MCF 10A (cell line): ENCODE measurements around the gene PIAS4. TPM values are rescaled to one million over a fixed set of nuclear protein-coding genes. Genes with fewer than 3 reads are reported as not detected.

ENCODE experiments used
- BruUV-seq: library from RNA; stranded (reverse); fragments of 400-500 nt; replicated peaks from 2 replicates; lab custom pipeline; 2021; lab: Mats Ljungman, UMichigan
- CTCF ChIA-PET: fragments of 300-600 bp; sonication (Branson Sonifier 250); formaldehyde crosslinking; extraction: SDS; loops from one replicate; lab custom pipeline; 2021; ENCODE audit warnings: antibody characterized with exemption, inconsistent platforms; lab: Yijun Ruan, JAX
- POLR2A ChIA-PET: fragments of 300-600, 350-650 bp; sonication (Branson Sonifier 250); formaldehyde crosslinking; extraction: SDS; loops from one replicate; lab custom pipeline; 2020; ENCODE audit warnings: antibody characterized with exemption, inconsistent platforms; lab: Yijun Ruan, JAX
- DNase-seq: peaks from one replicate; pipeline ENCODE4 v3.0.0-alpha.2; 2018; ENCODE audit not compliant: unreplicated experiment
- H3K27ac Mint-ChIP-seq: one replicate; pipeline ENCODE4 v1.8.0; 2022; ENCODE audit warnings: mild to moderate bottlenecking, low read depth, mixed read lengths; ENCODE audit not compliant: unreplicated experiment
- H3K27me3 Mint-ChIP-seq: one replicate; pipeline ENCODE4 v1.8.0; 2022; ENCODE audit warnings: mixed read lengths; ENCODE audit not compliant: insufficient read depth, unreplicated experiment
- H3K36me3 Mint-ChIP-seq: one replicate; pipeline ENCODE4 v1.8.0; 2022; ENCODE audit warnings: mild to moderate bottlenecking, moderate library complexity, mixed read lengths; ENCODE audit not compliant: insufficient read depth, unreplicated experiment
- H3K4me1 Mint-ChIP-seq: one replicate; pipeline ENCODE4 v1.8.0; 2022; ENCODE audit warnings: mixed read lengths; ENCODE audit not compliant: insufficient read depth, unreplicated experiment
- H3K4me3 Mint-ChIP-seq: one replicate; pipeline ENCODE4 v1.8.0; 2022; ENCODE audit warnings: mild to moderate bottlenecking, moderate library complexity, mixed read lengths; ENCODE audit not compliant: unreplicated experiment
- H3K9me3 Mint-ChIP-seq: one replicate; pipeline ENCODE4 v1.8.0; 2022; ENCODE audit warnings: mixed read lengths; ENCODE audit not compliant: unreplicated experiment
- CTCF ChIP-seq: fragments of 200-600 bp; IDR thresholded peaks from one replicate; pipeline ENCODE4 v1.8.0; 2022; ENCODE audit warnings: antibody characterized with exemption, mild to moderate bottlenecking; ENCODE audit not compliant: unreplicated experiment
- intact Hi-C: fragments of 100-400 bp; cut with micrococcal nuclease; formaldehyde crosslinking; loops from 2 replicates; pipeline ENCODE4 v1.14.1; 2022
- total RNA-seq: library from RNA; stranded (reverse); gene quantifications from 2 replicates; pipeline ENCODE4 v1.2.3, GENCODE V29; 2022

Gene PIAS4
- total RNA-seq, 1 experiment from 2014 or later: 15.1 TPM

- no peak within 1 kb of the TSS for H3K27ac Mint-ChIP-seq
- ChIA-PET CTCF (interaction anchor here (0.5 kb wide), 1 partner anchor 122 kb away, joined by 3 read pairs; no protein-coding TSS in a partner anchor), POLR2A (interaction anchor here (0.7 to 1.4 kb wide), 4 partner anchors 81 to 338 kb away, joined by 3 to 5 read pairs (median 4); partner anchors contain the start of gene EEF2)
- TF ChIP-seq CTCF: no peak
- peaks cover 5% of the 10 kb centered on the region for H3K4me1 Mint-ChIP-seq
- intact Hi-C loops: loop anchor here (10.0 kb wide), 1 partner anchor 138 kb away; no protein-coding TSS in a partner anchor
- peak within 1 kb of the TSS; percentile 71 for H3K4me3 Mint-ChIP-seq
- BruUV-seq: no TSS peak
- no peaks in the 10 kb centered on the region for H3K9me3 Mint-ChIP-seq
- no peaks in the 10 kb centered on the region for H3K36me3 Mint-ChIP-seq
- peak; percentile 71 for DNase-seq
- H3K27me3 Mint-ChIP-seq: no peaks in the 10 kb centered on the region
Measured at GRCh38 chr19:4066682-4067395, 59.3 kb downstream of the PIAS4 start, which contains the start of gene ZBTB7A. Gene ZBTB7A, minus strand, starts transcription at chr19:4066899. Its CDS starts 11,667 bp downstream, at chr19:4055232.

- peaks cover 5% of the 10 kb centered on the region for H3K4me1 Mint-ChIP-seq
- no peak overlapping the region for H3K27ac Mint-ChIP-seq
- intact Hi-C loops: loop anchor here (10.0 kb wide), 1 partner anchor 137 kb away; no protein-coding TSS in a partner anchor
- POLR2A ChIA-PET: interaction anchor here (0.7 to 1.4 kb wide), 2 partner anchors 83 to 337 kb away, joined by 3 read pairs; no protein-coding TSS in a partner anchor
- BruUV-seq: no TSS peak
- no peaks in the 10 kb centered on the region for H3K36me3 Mint-ChIP-seq
- no peak for TF ChIP-seq CTCF
- CTCF ChIA-PET: no interaction called here
- peak overlapping the region; percentile 71 for H3K4me3 Mint-ChIP-seq
- no peaks in the 10 kb centered on the region for H3K9me3 Mint-ChIP-seq
- DNase-seq: no peak
- no peaks in the 10 kb centered on the region for H3K27me3 Mint-ChIP-seq
Measured at GRCh38 chr19:4067396-4068046, 60.0 kb downstream of the PIAS4 start.

- intact Hi-C loops: loop anchor here (10.0 kb wide), 1 partner anchor 136 kb away; no protein-coding TSS in a partner anchor
- POLR2A ChIA-PET: interaction anchor here (1.4 kb wide), 1 partner anchor 84 kb away, joined by 3 read pairs; no protein-coding TSS in a partner anchor
- no peaks in the 10 kb centered on the region for H3K27me3 Mint-ChIP-seq
- H3K9me3 Mint-ChIP-seq: no peaks in the 10 kb centered on the region
- BruUV-seq: no TSS peak
- CTCF ChIA-PET: no interaction called here
- TF ChIP-seq CTCF: no peak
- DNase-seq: no peak
- H3K27ac Mint-ChIP-seq: no peak overlapping the region
- peak overlapping the region; percentile 71 for H3K4me3 Mint-ChIP-seq
- no peaks in the 10 kb centered on the region for H3K36me3 Mint-ChIP-seq
- H3K4me1 Mint-ChIP-seq: peaks cover 5% of the 10 kb centered on the region
Measured at GRCh38 chr19:4068047-4068966, 60.8 kb downstream of the PIAS4 start.
